Esophagus squamous epithelium (tissue), 4 donors: ENCODE results near the gene UBL5.

Source experiments
- POLR2A ChIP-seq, 4 donors: fragments of 450-650 bp; IDR thresholded peaks; one replicate each; pipeline ENCODE4 v1.6.1; 2017; ENCODE audit warnings: antibody characterized with exemption in 4 of 4, mild to moderate bottlenecking in 4 of 4, moderate library complexity in 3 of 4
- TF ChIP-seq, protein P1 (sequence below), 6 experiments: fragments of 450-650 bp in 4 of 6; fragments of 200-600 bp in 2 of 6; sonication (generic) in 2 of 6; IDR thresholded peaks; one replicate each; pipeline ENCODE4 v1.5.1; 2016 to 2019; ENCODE audit warnings: antibody characterized with exemption in 6 of 6, mild to moderate bottlenecking in 4 of 6, moderate library complexity in 4 of 6

DNA sequence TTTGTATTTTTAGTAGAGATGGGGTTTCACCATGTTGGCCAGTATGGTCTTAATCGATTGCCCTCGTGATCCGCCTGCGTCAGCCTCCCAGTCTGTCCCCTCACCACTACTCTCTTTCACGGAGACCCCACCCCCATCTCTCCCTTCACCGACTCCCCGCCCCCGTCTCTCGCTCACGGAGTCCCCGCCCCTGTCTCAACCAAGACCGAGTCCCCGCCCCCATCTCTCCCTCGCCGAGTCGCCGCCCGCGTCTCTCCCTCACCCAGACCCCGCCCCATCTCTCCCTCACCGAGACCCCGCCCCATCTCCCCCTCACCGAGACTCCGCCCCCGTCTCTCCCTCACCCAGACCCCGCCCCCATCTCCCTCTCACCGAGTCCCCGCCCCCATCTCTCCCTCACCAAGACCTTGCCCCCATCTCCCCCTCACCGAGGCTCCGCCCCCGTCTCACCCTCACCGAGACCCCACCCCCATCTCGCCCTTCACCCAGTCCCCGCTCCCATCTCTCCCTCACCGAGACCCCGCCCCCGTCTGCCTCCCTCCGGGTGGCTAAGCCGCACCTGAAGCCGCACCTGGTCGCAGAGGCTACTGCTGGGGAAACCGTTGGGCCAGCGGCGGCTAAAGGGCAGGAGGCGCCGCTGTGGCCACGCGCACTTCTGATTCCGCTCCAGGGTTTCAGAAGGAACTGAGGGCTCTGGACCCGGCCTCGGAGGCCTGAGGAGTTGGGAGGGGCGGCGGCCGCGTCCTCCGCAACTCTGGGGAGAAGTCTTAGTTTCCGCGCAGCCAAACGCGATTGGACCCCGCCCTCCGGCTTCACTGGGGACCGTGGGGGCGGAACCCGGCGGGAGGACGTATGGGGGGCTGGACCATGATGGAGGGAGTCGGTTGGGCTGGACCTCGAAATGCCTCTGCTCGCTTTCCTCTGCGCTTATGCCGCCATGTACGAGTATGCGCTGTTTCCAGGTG is 42.1 kb upstream of the UBL5 start:
- TF ChIP-seq, protein P1, sequence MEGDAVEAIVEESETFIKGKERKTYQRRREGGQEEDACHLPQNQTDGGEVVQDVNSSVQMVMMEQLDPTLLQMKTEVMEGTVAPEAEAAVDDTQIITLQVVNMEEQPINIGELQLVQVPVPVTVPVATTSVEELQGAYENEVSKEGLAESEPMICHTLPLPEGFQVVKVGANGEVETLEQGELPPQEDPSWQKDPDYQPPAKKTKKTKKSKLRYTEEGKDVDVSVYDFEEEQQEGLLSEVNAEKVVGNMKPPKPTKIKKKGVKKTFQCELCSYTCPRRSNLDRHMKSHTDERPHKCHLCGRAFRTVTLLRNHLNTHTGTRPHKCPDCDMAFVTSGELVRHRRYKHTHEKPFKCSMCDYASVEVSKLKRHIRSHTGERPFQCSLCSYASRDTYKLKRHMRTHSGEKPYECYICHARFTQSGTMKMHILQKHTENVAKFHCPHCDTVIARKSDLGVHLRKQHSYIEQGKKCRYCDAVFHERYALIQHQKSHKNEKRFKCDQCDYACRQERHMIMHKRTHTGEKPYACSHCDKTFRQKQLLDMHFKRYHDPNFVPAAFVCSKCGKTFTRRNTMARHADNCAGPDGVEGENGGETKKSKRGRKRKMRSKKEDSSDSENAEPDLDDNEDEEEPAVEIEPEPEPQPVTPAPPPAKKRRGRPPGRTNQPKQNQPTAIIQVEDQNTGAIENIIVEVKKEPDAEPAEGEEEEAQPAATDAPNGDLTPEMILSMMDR (IDR thresholded peaks at IDR 0.05), result peak in 1 of 6 experiments; percentile 7
- peak in 2 of 4 donors; percentile 89 to 92 for TF ChIP-seq POLR2A (IDR thresholded peaks at IDR 0.05)
